Measurements from ENCODE around the gene ARMC12. TPM values are rescaled to one million over a fixed set of nuclear protein-coding genes. Genes with fewer than 3 reads are reported as not detected.

Gene ARMC12
- total RNA-seq, 1 donor: 0.43 TPM

Other genes starting within 250 kb of the ARMC12 start
- 23.7 and 27.1 TPM in 2 replicates for gene TEAD3, start 240.0 kb upstream of the ARMC12 start, total RNA-seq
- gene TULP1, start 224.1 kb upstream of the ARMC12 start, total RNA-seq: not detected in 2 replicates
- gene FKBP5, start 48.1 kb upstream of the ARMC12 start, total RNA-seq: 1.3 and 3.2 TPM in 2 replicates
- not detected in 2 replicates for gene CLPSL2, start 39.6 kb downstream of the ARMC12 start, total RNA-seq
- not detected in 2 replicates for gene CLPSL1, start 44.0 kb downstream of the ARMC12 start, total RNA-seq
- gene CLPS, start 60.3 kb downstream of the ARMC12 start, total RNA-seq: not detected in 2 replicates
- not detected in 2 replicates for gene LHFPL5, start 68.3 kb downstream of the ARMC12 start, total RNA-seq
- 49.0 and 61.7 TPM in 2 replicates for gene SRPK1, start 184.1 kb downstream of the ARMC12 start, total RNA-seq